Right ventricle myocardium superior (tissue), 1 donor: Measurements from ENCODE around the gene CCDC51. TPM values are rescaled to one million over a fixed set of nuclear protein-coding genes. Genes with fewer than 3 reads are reported as not detected.
"Not testable (repeated sequence)": the region's sequence is repeated elsewhere in the genome, so short reads cannot be mapped to it uniquely, and the experiment has no call there.

Experiments used
- ATAC-seq: fragments of 200-7000 bp; cut with Tn5 transposase; one replicate; pipeline ENCODE4 v1.9.1; 2020; ENCODE audit warnings: mild to moderate bottlenecking; ENCODE audit not compliant: poor library complexity
- DNase-seq: peaks from one replicate; pipeline ENCODE4 v3.0.0-alpha.2; 2020
- intact Hi-C: fragments of 100-400 bp; cut with DNase I; formaldehyde crosslinking; loops from one replicate; pipeline ENCODE4 v1.11.2; 2022
- total RNA-seq: library from RNA; stranded (reverse); fragmentation: NEBNext Ultra II Directional; extraction: Animal tissue kit (Norgen Biotek cat#: 25700); gene quantifications from one replicate; pipeline ENCODE4 v1.2.1, GENCODE V29; 2021
- donor health status: DM: no; HTN: yes; CAD: no; lungs with severe emphysema.

Gene CCDC51
- total RNA-seq, 1 donor from 2014 or later = 11.9 TPM

- intact Hi-C loops = no loop called here
- ATAC-seq (no peak), DNase-seq (no peak)
These were observed 27.8 kb upstream of the CCDC51 start for GRCh38 chr3:48467473-48468267.

DNA sequence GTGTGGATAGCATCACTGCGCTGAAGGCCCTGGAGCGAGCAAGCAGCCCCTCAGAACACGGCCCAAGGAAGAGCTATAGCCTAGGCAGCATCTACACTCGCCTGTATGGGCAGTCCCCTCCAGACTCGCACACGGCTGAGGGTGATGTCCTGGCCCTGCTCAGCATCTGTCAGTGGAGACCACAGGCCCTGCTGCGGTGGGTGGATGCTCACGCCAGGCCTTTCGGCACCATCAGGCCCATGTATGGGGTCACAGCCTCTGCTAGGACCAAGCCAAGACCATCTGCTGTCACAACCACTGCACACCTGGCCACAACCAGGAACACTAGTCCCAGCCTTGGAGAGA is 27.2 kb upstream of the CCDC51 start:
- ATAC-seq (no peak), DNase-seq (no peak)
- intact Hi-C loops = no loop called here

- ATAC-seq = peak; percentile 14
- intact Hi-C loops = no loop called here
- no peak for DNase-seq
These were observed 26.6 kb upstream of the CCDC51 start for GRCh38 chr3:48466386-48467109.

DNA sequence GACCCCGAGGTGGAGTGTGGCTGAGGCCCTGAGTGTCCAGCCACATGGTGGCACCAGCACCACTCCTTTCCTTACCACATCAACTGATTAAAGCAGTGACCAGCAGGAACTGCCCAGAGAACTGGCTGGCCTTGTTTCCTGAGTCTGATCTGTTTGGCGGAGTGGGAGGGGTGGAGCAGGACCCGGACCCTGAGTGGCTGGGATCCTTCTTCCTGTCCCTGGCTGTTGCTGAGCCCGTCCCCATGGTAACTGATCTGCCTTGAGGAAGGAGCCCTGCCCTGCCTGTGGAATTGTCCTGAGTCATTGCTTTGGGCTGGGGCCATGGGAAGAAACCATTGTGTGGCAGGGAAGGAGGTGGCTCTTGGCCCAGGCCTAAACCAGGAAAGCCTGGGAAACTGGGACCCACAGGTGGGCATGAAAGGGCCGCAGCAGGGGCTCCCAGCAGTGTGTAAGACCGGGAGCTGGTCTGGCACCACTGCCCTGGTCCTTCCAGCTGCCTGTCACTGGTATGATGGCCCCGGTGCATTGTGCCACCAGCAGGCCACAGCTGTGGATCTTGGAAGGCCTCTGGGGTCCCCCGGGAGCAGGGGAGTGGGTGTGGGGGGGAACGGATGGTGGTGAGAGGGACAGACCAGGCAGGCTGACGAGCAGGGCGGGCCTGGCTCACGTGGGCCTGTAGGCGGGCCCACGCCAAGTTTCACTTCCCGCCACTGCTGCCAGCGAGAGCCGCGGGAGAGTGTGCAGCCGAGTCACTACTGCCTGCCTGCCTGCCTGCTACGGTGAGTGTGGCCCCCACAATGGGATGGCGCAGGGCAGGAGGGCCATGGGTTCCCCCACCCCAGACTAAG is 25.8 kb upstream of the CCDC51 start:
- intact Hi-C loops = loop anchor here (2.0 kb wide), 1 partner anchor 83 kb away; no protein-coding TSS in a partner anchor
- DNase-seq (peak; percentile 97), ATAC-seq (peak; percentile 92)

- no peak for DNase-seq
- intact Hi-C loops = loop anchor here (2.0 kb wide), 1 partner anchor 84 kb away; no protein-coding TSS in a partner anchor
- ATAC-seq = no peak
These were observed 25.3 kb upstream of the CCDC51 start for GRCh38 chr3:48465237-48465530.

DNA sequence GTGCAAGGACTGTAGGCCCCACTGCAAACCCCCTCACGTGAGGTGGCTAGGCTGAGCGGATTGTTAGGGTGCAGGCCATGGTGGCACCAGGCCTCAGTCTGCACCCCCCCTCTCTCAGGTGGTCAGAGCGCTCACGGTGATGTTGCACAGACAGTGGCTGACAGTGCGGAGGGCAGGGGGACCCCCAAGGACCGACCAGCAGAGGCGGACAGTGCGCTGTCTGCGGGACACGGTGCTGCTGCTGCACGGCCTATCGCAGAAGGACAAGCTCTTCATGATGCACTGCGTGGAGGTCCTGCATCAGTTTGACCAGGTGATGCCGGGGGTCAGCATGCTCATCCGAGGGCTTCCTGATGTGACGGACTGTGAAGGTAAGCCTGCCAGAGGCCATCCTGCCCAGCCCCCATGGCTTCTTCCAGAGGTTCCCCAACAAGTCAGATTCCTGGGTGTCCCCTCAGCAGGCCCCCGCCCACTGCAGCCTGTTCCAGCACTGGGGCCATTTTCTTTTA is 24.8 kb upstream of the CCDC51 start:
- intact Hi-C loops = loop anchor here (2.0 kb wide), 1 partner anchor 84 kb away; no protein-coding TSS in a partner anchor
- ATAC-seq (no peak), DNase-seq (peak; percentile 41)

DNA sequence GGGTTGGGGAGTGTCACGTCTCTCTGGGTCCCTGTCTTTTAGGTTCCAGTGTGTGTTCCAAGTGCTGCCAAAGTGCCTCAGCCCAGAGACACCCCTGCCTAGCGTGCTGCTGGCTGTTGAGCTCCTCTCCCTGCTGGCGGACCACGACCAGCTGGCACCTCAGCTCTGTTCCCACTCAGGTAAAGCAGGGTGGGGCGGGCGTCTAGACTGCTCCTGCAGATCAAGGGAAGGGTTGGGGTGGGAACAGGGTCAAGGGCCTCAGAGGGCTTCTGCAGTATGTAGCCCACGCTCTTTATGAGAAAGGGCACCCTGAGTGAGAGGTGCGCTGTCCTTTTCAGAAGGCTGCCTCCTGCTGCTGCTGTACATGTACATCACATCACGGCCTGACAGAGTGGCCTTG is 23.8 kb upstream of the CCDC51 start:
- ATAC-seq (no peak), DNase-seq (no peak)
- intact Hi-C loops = loop anchor here (2.0 kb wide), 1 partner anchor 85 kb away; no protein-coding TSS in a partner anchor

GRCh38 chr3:48461767-48462166 is 21.8 kb upstream of the CCDC51 start:
- ATAC-seq, intact Hi-C loops: not testable (repeated sequence)

DNA sequence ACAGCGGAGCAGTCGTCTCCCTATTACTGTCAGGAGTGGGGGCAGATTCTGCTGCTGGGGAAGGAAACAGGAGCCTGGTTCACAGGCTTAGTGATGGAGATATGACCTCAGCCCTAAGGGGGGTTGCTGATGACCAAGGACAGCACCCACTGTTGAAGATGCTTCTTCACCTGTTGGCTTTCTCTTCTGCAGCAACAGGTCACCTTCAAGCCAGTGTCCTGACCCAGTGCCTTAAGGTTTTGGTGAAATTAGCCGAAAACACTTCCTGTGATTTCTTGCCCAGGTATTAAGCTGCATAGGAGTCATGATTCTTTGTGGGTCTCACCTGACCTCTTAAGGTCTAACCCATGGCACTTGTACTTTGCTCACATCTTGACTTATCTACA is 20.6 kb upstream of the CCDC51 start:
- DNase-seq = no peak
- intact Hi-C loops = no loop called here
- no peak for ATAC-seq

More at GRCh38 chr3:48461767-48462166, 21.8 kb upstream of the CCDC51 start:
- not testable (repeated sequence) for DNase-seq

- DNase-seq = no peak
- ATAC-seq = no peak
- intact Hi-C loops = no loop called here
These were observed 20.0 kb upstream of the CCDC51 start for GRCh38 chr3:48459773-48460516.

DNA sequence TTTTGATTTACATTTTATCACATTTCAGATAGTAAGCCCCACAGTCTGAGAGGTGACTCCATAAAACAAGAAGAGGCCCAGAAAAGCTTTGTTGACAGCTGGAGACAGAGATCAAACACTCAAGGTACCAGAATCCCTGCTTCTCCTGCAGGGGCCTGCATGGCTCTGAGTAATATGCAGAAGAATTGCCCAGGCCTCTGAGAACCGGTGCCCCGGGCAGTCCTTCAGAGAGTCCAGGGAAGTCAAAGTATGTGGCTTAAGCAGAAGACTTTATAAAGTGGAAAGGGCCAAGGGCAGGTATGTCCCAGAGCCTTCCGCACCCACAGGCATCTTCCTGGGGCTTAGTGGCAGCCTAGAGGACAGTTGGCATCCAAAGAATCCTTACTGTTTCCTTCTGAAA is 19.4 kb upstream of the CCDC51 start:
- intact Hi-C loops = no loop called here
- DNase-seq = no peak

GRCh38 chr3:48456456-48456855 is 16.5 kb upstream of the CCDC51 start:
- no peak for DNase-seq
- ATAC-seq = no peak
- intact Hi-C loops = no loop called here

More for the DNA sequence above, 19.4 kb upstream of the CCDC51 start:
- no peak for ATAC-seq

DNA sequence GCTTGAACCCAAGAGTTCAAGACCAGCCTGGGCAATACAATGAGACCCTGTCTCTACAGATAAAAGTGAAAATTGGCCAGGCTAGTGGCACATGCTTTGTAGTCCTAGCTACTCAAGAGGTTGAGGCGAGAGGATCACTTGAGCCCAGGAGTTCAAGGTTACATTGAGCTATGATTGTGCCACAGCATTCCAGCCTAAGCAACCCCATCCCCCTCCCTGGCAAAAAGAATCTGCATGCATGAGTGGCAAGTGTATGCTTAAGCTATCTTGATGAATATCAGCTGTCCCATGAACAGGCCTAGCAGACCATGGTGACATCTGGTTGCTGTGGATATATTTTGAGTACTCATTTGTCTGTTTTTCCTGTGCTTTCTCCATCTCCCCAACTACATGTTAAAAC is 11.4 kb upstream of the CCDC51 start:
- DNase-seq (no peak), ATAC-seq (no peak)
- intact Hi-C loops = no loop called here

- intact Hi-C loops = no loop called here
- DNase-seq = peak; percentile 94
- peak; percentile 99 for ATAC-seq
These were observed 6.7 kb upstream of the CCDC51 start, which contains the start of gene ATRIP for GRCh38 chr3:48446425-48447193. Gene ATRIP (plus strand): TSS chr3:48446737. CDS start chr3:48446846, 109 bp downstream.

- intact Hi-C loops = no loop called here
- ATAC-seq (no peak), DNase-seq (no peak)
These were observed 6.1 kb upstream of the CCDC51 start for GRCh38 chr3:48446043-48446424.

GRCh38 chr3:48445277-48445882 is 5.5 kb upstream of the CCDC51 start:
- DNase-seq = no peak
- intact Hi-C loops = no loop called here
- ATAC-seq = no peak

DNA sequence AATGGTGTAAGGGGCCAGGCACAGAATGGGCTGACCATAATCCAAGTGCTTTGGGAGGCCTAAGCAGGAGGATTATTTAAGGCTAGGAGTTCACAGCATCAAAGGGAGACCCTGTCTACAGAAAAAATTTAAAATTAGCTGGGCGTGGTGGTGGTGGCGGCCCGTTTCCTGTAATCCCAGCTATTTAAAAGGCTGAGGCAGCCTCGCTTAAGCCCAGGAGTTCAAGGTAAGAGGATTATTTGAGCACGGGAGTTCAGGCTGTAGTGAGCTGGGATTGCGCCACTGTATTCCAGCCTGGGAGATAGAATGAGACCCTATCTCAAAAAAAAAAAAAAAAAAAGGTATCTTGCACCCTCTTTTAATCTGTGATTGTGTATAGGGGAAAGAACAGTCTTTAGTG is 2.0 kb upstream of the CCDC51 start:
- DNase-seq = no peak
- intact Hi-C loops = no loop called here
- no peak for ATAC-seq
